ENCODE data around the gene ALAS1. TPM values are rescaled to one million over a fixed set of nuclear protein-coding genes. Genes with fewer than 3 reads are reported as not detected.

ALAS1 gene
- total RNA-seq, 4 donors from 2014 or later, result 31.1 to 50.5 (median 38.9) TPM

DNA sequence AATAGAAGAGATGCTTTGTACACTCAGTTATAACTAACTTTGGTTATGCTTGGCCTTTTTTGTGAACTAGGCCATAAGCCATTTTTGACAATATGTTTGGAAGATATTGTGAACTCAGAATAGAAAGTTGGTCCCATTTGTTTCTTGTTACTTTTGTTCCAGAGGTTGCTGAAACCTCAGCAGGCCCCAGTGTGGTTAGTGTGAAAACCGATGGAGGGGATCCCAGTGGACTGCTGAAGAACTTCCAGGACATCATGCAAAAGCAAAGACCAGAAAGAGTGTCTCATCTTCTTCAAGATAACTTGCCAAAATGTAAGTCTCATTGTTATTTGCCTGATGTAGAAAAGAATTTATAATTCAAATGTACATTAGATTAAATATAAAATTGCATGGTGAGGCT, 5.7 kb downstream of the ALAS1 start:
- DNase-seq (ENCODE audit: extremely low spot score), result no peak
- WGBS, result 83% methylated on average over 1 of the region's 1 CpG
- Histone ChIP-seq H3K4me3 (no peak overlapping the region), H3K4me1 (peaks cover 31 to 35% (median 34%) of the 10 kb centered on the region in 4 donors), H3K36me3 (peaks cover 62 to 91% (median 86%) of the 10 kb centered on the region in 4 donors), H3K9me3 (no peaks in the 10 kb centered on the region), H3K27ac (replicated peaks in 1 of 4) (no peak overlapping the region), H3K27me3 (no peaks in the 10 kb centered on the region)
- intact Hi-C loops (cut with DNase I), result no loop called here
- TF ChIP-seq, protein P1, sequence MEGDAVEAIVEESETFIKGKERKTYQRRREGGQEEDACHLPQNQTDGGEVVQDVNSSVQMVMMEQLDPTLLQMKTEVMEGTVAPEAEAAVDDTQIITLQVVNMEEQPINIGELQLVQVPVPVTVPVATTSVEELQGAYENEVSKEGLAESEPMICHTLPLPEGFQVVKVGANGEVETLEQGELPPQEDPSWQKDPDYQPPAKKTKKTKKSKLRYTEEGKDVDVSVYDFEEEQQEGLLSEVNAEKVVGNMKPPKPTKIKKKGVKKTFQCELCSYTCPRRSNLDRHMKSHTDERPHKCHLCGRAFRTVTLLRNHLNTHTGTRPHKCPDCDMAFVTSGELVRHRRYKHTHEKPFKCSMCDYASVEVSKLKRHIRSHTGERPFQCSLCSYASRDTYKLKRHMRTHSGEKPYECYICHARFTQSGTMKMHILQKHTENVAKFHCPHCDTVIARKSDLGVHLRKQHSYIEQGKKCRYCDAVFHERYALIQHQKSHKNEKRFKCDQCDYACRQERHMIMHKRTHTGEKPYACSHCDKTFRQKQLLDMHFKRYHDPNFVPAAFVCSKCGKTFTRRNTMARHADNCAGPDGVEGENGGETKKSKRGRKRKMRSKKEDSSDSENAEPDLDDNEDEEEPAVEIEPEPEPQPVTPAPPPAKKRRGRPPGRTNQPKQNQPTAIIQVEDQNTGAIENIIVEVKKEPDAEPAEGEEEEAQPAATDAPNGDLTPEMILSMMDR (IDR thresholded peaks at IDR 0.05), result no peak
- no peak for TF ChIP-seq EP300 (IDR thresholded peaks at IDR 0.05)
- no peak for TF ChIP-seq POLR2AphosphoS5 (IDR thresholded peaks at IDR 0.05)
- no peak for TF ChIP-seq POLR2A (IDR thresholded peaks at IDR 0.05; ENCODE audit: low read depth)

DNA sequence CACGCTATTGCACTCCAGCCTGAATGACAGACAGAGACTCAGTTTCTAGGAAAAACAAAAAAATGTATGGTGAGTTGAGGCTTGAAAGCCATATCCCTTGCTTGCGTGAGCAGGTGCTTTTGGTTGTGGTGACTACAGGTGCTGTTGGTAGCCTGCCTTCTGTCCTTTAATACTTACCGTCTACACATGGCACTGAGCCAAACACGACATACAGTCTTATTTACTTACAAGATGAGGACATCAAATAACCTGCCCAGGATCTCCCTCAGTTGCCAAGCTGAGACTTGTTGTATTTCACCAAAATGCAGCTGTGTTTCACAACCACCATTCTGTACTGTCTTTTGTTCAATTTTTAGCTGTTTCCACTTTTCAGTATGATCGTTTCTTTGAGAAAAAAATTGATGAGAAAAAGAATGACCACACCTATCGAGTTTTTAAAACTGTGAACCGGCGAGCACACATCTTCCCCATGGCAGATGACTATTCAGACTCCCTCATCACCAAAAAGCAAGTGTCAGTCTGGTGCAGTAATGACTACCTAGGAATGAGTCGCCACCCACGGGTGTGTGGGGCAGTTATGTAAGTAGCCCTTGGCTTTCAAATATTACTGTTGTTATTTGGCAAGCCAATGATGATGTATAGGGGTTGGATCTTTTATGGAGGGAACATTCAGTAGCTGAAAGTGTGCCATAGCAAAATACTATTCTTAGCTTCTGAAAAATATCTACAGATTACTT, 6.5 kb downstream of the ALAS1 start:
- Histone ChIP-seq H3K4me3 (no peak overlapping the region), H3K36me3 (peaks cover 70 to 94% (median 91%) of the 10 kb centered on the region in 4 donors), H3K9me3 (no peaks in the 10 kb centered on the region), H3K27me3 (no peaks in the 10 kb centered on the region), H3K4me1 (peaks cover 23 to 27% (median 26%) of the 10 kb centered on the region in 4 donors), H3K27ac (replicated peaks in 1 of 4) (no peak overlapping the region)
- intact Hi-C loops (cut with DNase I), result no loop called here
- 69% methylated on average over 10 of the region's 10 CpGs for WGBS
- no peak for DNase-seq (ENCODE audit: extremely low spot score)
- TF ChIP-seq, protein P1 (IDR thresholded peaks at IDR 0.05), result no peak
- no peak for TF ChIP-seq POLR2A (IDR thresholded peaks at IDR 0.05; ENCODE audit: low read depth)
- TF ChIP-seq EP300 (IDR thresholded peaks at IDR 0.05), result no peak
- TF ChIP-seq POLR2AphosphoS5 (IDR thresholded peaks at IDR 0.05), result no peak

DNA sequence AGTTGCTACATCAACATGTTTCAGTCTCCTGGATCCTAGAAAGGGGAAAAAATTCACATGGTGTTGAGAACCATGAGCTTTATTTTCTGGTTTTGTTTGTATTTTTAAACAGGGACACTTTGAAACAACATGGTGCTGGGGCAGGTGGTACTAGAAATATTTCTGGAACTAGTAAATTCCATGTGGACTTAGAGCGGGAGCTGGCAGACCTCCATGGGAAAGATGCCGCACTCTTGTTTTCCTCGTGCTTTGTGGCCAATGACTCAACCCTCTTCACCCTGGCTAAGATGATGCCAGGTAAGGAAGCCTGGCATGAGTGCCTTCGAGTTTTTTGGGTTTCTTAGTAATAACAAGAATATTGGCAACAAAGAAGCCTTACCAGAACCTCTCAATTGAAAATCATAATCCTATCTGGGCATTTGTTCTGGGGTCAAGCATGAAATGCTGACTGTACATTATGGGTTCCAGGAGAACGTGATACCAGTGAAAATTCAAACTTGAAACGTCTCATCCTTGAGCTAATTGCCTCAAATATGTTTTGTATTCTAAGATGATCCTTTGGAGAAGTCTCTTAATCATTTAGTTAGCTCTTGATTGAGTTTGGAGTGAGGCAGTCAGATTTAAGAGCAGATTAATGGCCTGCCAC, 7.9 kb downstream of the ALAS1 start:
- no peak overlapping the region for H3K27ac ChIP-seq (replicated peaks in 1 of 4)
- TF ChIP-seq EP300 (IDR thresholded peaks at IDR 0.05), result no peak
- TF ChIP-seq POLR2AphosphoS5 (IDR thresholded peaks at IDR 0.05), result no peak
- no peak for TF ChIP-seq POLR2A (IDR thresholded peaks at IDR 0.05; ENCODE audit: low read depth)
- TF ChIP-seq, protein P1 (IDR thresholded peaks at IDR 0.05), result no peak
- no peak overlapping the region for H3K4me3 ChIP-seq
- intact Hi-C loops (cut with DNase I), result no loop called here
- no peaks in the 10 kb centered on the region for H3K27me3 ChIP-seq
- whole genome bisulfite sequencing, result 84% methylated on average over 6 of the region's 6 CpGs
- H3K4me1 ChIP-seq, result peaks cover 13 to 18% (median 15%) of the 10 kb centered on the region in 4 donors
- H3K36me3 ChIP-seq, result peaks cover 82 to 100% (median 96%) of the 10 kb centered on the region in 4 donors
- H3K9me3 ChIP-seq, result no peaks in the 10 kb centered on the region
- DNase-seq (ENCODE audit: extremely low spot score), result no peak

DNA sequence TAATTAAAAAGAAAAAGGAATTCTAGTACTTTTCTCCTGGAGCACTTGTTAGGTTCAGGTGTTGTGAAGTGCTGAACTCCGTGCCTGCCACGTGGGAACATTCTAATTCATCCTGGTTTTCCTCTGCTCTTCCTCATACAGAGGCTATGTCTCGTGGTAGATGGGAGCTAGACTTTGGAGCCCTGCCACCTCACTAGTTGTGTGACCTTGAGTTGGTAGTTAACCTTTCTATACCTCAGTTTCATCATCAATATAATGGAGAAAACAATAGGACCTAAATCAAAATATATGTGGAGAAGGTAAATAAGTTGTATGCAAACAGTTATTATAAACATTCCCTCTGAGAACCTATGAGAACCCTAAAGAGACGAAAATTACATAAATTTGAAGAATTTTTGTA, 10.6 kb downstream of the ALAS1 start:
- TF ChIP-seq POLR2AphosphoS5 (IDR thresholded peaks at IDR 0.05), result no peak
- TF ChIP-seq POLR2A (IDR thresholded peaks at IDR 0.05; ENCODE audit: low read depth), result no peak
- TF ChIP-seq EP300 (IDR thresholded peaks at IDR 0.05), result no peak
- TF ChIP-seq, protein P1 (IDR thresholded peaks at IDR 0.05), result no peak
- Histone ChIP-seq H3K9me3 (no peaks in the 10 kb centered on the region), H3K4me1 (no peaks in the 10 kb centered on the region), H3K27me3 (no peaks in the 10 kb centered on the region), H3K27ac (replicated peaks in 1 of 4) (no peak overlapping the region), H3K36me3 (peaks cover 96 to 100% (median 100%) of the 10 kb centered on the region in 4 donors), H3K4me3 (no peak overlapping the region)
- 96% methylated on average over 4 of the region's 4 CpGs for WGBS
- intact Hi-C loops (cut with DNase I), result no loop called here
- no peak for DNase-seq (ENCODE audit: extremely low spot score)

Measured in esophagus muscularis mucosa (tissue), 4 donors.